ENCODE data around the gene AMOTL2. TPM values are rescaled to one million over a fixed set of nuclear protein-coding genes. Genes with fewer than 3 reads are reported as not detected.

Gene AMOTL2
- total RNA-seq, 1 experiment from 2014 or later: 96.0 TPM

- intact Hi-C loops (cut with micrococcal nuclease): loop anchor here (1.0 kb wide), 1 partner anchor 70 kb away; no protein-coding TSS in a partner anchor
- ATAC-seq (no peak), DNase-seq (no peak)
- peaks cover 53% of the 10 kb centered on the region for H3K4me1 ChIP-seq (ENCODE audit: insufficient read depth, low read length)
- peaks cover 7% of the 10 kb centered on the region; the same call in 1 of the 2 replicates for H4K20me1 ChIP-seq (ENCODE audit: low read length)
- H3K36me3 ChIP-seq (ENCODE audit: low read depth, low read length): no peaks in the 10 kb centered on the region
- H3K27ac ChIP-seq (ENCODE audit: low read length): peak overlapping the region; percentile 32
- no peaks in the 10 kb centered on the region for H3K9me3 ChIP-seq (ENCODE audit: low read length)
- peaks cover 15% of the 10 kb centered on the region for H3K79me2 ChIP-seq (ENCODE audit: low read length)
- POLR2A ChIA-PET (ENCODE audit: unreplicated experiment): no interaction called here
- no peak overlapping the region for H3K9ac ChIP-seq (ENCODE audit: low read length)
- no peak overlapping the region for H3K4me3 ChIP-seq (ENCODE audit: low read length)
- no peak for TF ChIP-seq EZH2phosphoT487 (IDR thresholded peaks at IDR 0.05; ENCODE audit: borderline replicate concordance, low read length)
- TF ChIP-seq CTCF (conservative IDR thresholded peaks at IDR 0.05; ENCODE audit: low read depth, low read length): no peak
- no peak for TF ChIP-seq EZH2 (IDR thresholded peaks at IDR 0.05; ENCODE audit: low read length, unreplicated experiment)
- H3K27me3 ChIP-seq (ENCODE audit: low read length): no peaks in the 10 kb centered on the region
- CTCF ChIA-PET: interaction anchor here (0.5 kb wide), 1 partner anchor 111 kb away, joined by 8 read pairs; no protein-coding TSS in a partner anchor
- no peaks in the 10 kb centered on the region for H3F3A ChIP-seq (ENCODE audit: low read length, unreplicated experiment)
- H3K4me2 ChIP-seq (ENCODE audit: low read length): no peak overlapping the region
- no peak overlapping the region for H2AFZ ChIP-seq (ENCODE audit: low read length)
- H3K9me2 ChIP-seq (replicated peaks; ENCODE audit: low read length): no peaks in the 10 kb centered on the region
- no TSS peak for BruUV-seq (replicated peaks)
Measured at GRCh38 chr3:134377896-134378295, 3.6 kb upstream of the AMOTL2 start.

GRCh38 chr3:134376786-134377426 is 2.7 kb upstream of the AMOTL2 start:
- Histone ChIP-seq H3K79me2 (ENCODE audit: low read length) (peaks cover 25% of the 10 kb centered on the region), H3K9me3 (ENCODE audit: low read length) (no peaks in the 10 kb centered on the region), H3K27ac (ENCODE audit: low read length) (no peak overlapping the region), H3K9ac (ENCODE audit: low read length) (no peak overlapping the region), H3K4me1 (ENCODE audit: insufficient read depth, low read length) (peaks cover 50% of the 10 kb centered on the region), H2AFZ (ENCODE audit: low read length) (no peak overlapping the region), H3F3A (ENCODE audit: low read length, unreplicated experiment) (no peaks in the 10 kb centered on the region), H3K36me3 (ENCODE audit: low read depth, low read length) (no peaks in the 10 kb centered on the region), H3K4me2 (ENCODE audit: low read length) (no peak overlapping the region), H3K27me3 (ENCODE audit: low read length) (no peaks in the 10 kb centered on the region), H4K20me1 (ENCODE audit: low read length) (peaks cover 14% of the 10 kb centered on the region), H3K4me3 (ENCODE audit: low read length) (no peak overlapping the region), H3K9me2 (replicated peaks; ENCODE audit: low read length) (no peaks in the 10 kb centered on the region)
- TF ChIP-seq EZH2phosphoT487 (IDR thresholded peaks at IDR 0.05; ENCODE audit: borderline replicate concordance, low read length) (no peak), EZH2 (IDR thresholded peaks at IDR 0.05; ENCODE audit: low read length, unreplicated experiment) (no peak), CTCF (conservative IDR thresholded peaks at IDR 0.05; ENCODE audit: low read depth, low read length) (no peak)
- intact Hi-C loops (cut with micrococcal nuclease): no loop called here
- BruUV-seq (replicated peaks): no TSS peak
- no peak for ATAC-seq
- POLR2A ChIA-PET (ENCODE audit: unreplicated experiment): no interaction called here
- no peak for DNase-seq
- CTCF ChIA-PET: no interaction called here

DNA sequence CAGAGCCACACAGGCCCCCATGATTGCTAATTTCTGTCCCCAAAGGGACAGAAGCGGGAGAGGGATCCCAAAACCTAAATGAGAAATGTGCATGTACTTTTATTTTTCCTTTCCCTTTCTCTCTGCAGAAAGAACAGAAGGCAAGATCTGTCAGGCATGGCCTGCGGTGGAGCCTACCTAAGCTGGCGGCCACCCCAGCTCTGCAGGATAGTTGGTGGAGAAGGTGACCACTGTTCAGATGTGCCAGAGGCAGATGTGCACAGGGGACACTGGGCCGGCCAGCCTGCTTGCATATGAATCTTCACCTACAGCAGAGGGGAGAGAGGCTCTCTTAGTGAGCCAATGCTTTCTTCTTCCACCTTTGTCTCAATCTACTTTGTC is 2.1 kb upstream of the AMOTL2 start:
- Histone ChIP-seq H3K9me3 (ENCODE audit: low read length) (no peaks in the 10 kb centered on the region), H3K9ac (ENCODE audit: low read length) (no peak overlapping the region), H3K27ac (ENCODE audit: low read length) (no peak overlapping the region), H3K4me3 (ENCODE audit: low read length) (no peak overlapping the region), H3K9me2 (replicated peaks; ENCODE audit: low read length) (no peaks in the 10 kb centered on the region), H3K4me2 (ENCODE audit: low read length) (no peak overlapping the region), H3F3A (ENCODE audit: low read length, unreplicated experiment) (no peaks in the 10 kb centered on the region), H3K36me3 (ENCODE audit: low read depth, low read length) (peaks cover 4% of the 10 kb centered on the region; the same call in 1 of the 2 replicates), H3K4me1 (ENCODE audit: insufficient read depth, low read length) (peaks cover 52% of the 10 kb centered on the region), H4K20me1 (ENCODE audit: low read length) (peaks cover 19% of the 10 kb centered on the region), H3K79me2 (ENCODE audit: low read length) (peaks cover 31% of the 10 kb centered on the region), H3K27me3 (ENCODE audit: low read length) (no peaks in the 10 kb centered on the region), H2AFZ (ENCODE audit: low read length) (no peak overlapping the region)
- no TSS peak for BruUV-seq (replicated peaks)
- no peak for DNase-seq
- POLR2A ChIA-PET (ENCODE audit: unreplicated experiment): no interaction called here
- intact Hi-C loops (cut with micrococcal nuclease): no loop called here
- CTCF ChIA-PET: no interaction called here
- ATAC-seq: no peak
- no peak for TF ChIP-seq EZH2phosphoT487 (IDR thresholded peaks at IDR 0.05; ENCODE audit: borderline replicate concordance, low read length)
- no peak for TF ChIP-seq EZH2 (IDR thresholded peaks at IDR 0.05; ENCODE audit: low read length, unreplicated experiment)
- no peak for TF ChIP-seq CTCF (conservative IDR thresholded peaks at IDR 0.05; ENCODE audit: low read depth, low read length)

All from PC-3 (cell line).